ENCODE results near the gene UNC5A.

The UNC5A gene

DNA sequence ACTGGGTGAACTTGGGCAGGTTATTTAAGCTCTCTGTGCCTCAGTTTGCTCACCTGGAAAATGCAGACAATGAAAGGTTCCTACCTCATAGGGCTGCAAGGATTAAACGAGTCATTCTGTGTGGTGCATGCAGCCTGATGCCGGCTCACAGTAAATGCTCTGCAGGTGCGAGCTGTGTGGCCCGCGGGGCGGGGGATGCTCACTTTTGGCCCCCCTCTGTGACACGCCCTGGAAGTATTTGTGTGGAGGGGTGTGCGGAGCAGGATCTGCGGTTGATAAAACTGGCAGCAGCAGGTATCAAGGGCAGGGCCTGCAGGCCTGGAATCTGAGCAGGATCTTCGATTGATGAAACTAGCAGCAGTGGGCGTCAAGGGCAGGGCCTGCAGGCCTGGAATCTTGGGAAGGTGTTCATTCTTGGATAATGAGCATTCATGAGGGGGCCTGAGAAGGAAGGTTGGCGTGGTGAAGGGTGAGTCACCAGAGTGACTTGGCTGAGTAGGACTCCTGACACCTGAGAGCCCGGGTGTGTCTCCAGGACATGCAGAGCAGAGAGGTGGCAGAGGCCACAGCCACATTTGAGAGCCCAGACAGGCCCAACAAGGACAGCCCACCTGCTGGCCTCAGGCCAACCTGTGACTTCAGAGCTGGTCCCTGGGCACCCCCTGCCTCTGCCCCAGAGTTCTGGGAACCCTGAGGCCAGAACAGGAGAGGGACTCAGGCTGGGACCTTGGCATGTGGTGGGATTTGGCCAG lies 11.9 kb downstream of the UNC5A start:
- no peak for DNase-seq

DNA sequence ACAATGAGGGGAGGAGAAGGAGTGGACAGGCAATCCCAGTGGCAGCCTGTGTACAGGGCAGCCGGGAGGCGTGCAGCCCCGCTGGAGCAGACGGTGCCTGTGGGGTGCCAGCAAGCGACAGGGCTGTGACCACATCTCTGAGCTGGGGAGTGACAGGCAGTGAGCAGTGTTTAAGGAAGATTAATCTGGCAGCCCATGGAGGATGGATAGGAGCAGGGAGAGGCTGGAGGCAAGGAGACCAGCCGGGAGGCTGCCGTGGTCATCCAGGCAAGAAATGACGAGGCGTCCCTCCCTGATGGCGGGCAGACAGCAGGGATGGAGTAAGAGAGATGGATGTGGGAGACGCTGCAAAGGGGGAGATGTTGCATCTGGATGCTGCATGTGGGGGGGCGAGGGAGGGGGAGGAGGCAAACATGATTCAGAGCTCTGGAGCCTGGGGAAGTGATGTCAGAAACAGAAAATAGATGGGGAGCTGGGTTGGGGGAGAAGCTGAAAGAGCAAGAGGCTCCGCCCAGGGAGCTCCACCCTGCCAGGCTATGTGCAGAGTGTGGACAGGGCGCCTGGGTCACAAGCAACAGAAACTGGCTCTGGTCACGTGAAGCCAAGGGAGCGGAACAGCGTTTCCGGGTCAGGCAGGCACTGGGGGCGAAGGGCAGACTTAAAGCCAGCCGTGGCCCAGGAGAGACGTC lies 12.6 kb downstream of the UNC5A start:
- no peak for DNase-seq

DNA sequence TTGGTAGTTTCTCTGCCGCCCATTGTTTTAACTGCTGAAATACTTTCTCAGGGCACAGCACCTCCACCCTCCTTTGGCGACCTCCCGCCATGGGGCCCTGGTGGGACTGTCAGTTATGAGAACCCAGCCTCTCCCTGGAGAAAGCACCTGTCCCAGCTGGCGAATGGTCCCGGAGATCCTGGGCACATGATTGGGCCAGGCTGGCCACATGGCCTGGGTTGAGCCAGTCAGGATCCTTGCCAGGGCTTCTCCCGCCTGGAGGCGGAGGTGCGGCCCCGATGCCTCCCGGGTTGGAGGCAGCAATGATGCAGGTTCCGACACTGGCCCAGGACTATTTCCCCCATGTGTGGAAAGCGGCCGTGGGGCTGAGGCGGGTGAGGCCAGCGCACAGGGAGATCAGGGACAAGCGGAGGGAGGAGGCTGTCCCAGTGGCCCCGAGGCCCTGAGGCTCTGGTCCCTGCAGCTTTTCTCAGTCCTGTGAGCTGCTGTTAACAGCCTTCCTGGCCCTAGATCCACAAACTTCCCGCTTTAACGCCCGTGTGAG lies 13.6 kb downstream of the UNC5A start:
- DNase-seq, result no peak

DNA sequence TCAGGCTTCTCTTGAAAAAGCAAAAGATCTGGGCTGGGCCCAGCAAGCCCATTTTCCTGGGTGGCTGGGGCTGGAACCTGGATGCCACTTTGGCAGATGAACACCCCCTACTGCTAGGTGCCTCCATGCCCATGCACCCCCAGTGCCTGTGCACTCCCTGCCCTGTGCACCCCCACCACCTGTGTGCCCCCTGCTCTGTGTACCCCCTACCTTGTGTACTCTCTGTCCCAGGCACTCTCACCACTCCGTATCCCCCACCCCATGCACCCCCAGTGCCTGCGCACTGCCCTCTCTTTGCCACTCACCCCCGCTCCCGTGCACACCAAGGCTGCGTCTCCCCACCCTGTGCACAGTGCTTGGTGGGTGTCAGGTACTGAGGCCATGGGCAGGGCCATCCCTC lies 14.2 kb downstream of the UNC5A start:
- no peak for DNase-seq

DNA sequence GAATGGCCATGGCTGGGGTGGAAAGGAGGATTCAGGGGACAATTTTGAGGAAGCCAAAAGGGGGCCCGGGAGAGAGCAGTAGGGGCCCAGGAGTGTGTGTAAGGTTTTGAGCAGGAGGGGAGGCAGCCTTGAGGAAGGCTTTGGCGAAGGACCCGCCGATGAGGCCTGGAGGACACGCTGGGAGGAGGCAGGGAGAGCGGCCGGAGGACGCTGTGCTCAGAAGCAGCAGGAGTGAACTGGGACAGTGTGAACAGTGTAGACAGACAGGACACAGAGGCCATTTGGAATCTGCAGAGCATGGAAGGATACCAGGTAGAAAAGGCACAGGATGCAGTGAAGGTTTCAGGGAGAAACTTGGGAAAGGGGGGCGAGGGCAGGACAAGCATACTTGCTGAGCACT lies 14.9 kb downstream of the UNC5A start:
- no peak for DNase-seq

DNA sequence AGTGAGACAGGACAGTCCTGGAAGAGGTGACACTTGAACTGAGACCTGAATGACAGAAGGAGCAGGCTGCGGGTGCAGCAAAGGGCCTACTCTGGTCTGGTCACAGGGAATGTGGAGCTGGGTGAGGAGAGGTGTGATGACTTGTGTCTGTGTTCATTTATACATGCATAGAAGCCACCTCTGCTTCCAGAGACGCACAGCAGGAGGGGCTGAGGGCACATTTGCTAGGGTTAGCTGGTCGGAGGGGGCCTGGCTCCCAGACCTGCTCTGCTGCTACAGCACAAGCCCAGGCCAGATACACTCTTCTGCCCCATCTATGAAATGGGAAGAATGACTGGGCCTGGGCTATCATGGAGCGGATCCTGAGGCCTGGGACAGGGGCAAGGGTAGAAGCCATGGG lies 15.6 kb downstream of the UNC5A start:
- no peak for DNase-seq

DNA sequence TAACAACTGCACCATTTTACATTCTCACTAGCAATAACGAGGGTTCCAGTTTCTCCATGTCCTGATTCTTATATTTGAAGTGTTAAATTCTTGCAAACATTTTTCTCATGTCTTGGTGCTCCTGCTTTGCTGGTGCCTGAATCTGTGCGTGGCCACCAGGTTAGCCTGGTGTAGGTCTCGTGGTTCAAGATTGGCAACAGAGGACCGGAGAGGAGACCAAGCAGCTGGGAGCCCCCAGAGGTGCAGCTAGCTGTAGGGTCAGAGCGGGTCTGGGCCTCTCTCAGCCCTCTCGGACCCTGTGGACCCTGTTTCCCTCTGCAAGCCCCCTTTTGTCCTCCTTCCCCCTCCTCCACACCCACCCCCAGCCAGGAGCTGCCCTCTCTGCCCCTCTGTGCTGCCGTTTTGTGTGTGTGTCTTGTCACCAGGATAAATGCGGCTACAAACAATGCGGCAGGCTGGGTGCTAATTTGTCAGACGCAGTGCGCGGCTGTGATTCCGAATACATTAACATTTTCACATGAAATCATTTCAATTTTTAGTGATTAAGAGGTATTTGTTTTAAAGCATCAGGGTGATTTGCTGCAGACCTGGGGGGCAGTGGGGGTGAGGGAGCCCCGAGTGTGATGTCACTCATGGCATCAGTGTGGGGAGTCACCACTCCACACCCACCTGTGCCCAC lies 17.5 kb downstream of the UNC5A start:
- no peak for DNase-seq

DNA sequence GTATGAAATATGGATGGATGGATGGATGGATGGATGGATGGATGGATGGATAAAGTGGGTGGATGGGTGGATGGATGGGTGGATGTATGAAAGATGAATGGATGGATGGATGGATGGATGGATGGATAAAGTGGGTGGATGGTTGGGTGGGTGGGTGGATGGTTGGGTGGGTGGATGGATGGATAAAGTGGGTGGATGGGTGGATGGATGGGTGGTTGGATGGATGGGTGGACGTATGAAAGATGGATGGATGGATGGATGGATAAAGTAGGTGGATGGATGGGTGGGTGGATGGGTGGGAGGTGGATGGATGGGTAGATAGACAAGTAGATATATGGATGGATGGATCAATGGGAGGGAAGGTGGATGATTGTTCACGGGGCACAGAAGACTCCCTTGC lies 19.0 kb downstream of the UNC5A start:
- DNase-seq, result no peak

DNA sequence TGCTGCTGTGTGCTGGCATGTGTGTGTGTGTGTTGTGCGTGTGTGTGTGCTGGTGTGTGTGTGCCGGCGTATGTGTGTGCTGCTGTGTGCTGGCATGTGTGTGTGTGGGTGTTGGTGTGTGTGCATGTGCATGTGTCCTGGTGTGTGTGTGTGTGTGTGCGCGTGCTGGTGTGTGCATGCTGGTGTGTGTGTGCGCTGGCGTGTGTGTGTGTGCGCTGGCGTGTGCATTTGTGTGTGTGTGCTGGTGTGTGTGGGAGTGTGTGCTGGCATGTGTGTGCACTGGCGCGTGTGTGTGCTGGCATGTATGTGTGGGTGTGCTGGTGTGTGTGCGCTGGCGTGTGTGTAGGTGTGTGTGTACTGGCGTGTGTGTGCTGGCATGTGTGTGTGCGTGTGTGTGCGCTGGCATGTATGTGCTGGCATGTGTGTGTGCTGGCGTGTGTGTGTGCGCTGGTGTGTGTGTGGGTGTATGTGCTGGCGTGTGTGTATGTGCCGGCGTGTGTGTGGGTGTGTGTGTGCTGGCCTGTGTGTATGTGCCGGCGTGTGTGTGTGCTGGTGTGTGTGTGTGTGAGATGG lies 20.1 kb downstream of the UNC5A start:
- DNase-seq, result no peak

DNA sequence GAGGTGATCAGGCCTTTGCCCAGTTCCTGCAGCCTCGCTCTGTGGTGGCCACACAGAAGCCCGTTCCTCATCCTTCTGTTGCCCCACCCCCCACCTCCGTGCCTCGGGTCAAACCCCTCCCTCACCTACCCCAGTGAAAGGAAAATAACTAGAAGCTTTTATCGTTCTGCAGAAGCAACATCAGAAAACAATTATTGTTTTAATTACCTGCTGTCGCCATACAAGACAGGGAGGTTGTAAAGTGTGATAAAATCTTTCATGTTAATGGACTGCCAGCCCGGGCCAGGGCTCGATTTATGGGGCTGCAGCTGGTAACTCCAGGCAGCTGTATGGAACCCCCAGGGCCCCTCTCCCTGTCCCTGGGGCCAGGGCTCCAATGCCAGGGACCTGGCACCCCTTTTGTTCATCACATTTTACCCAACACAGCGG lies 20.6 kb downstream of the UNC5A start:
- DNase-seq, result no peak

DNA sequence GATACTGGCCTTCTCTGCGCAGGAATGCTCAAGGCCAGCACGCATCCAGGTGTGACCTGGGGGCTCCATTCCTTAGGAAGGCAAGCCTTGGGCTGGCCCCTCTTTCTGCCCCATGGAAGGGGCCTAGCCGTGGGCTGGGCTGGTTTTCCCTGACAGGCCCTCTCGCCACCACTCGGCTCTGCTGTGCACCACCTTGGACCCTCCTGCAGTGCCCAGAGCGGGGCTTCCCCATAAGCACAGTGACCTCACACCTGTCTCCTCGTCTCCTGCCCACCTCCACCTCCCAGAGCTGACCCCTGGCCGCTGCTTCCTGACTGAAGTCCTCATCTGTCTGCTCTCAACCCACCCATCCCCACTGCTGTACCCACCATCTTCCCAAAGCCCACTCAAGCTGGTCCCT lies 21.1 kb downstream of the UNC5A start:
- DNase-seq, result no peak

DNA sequence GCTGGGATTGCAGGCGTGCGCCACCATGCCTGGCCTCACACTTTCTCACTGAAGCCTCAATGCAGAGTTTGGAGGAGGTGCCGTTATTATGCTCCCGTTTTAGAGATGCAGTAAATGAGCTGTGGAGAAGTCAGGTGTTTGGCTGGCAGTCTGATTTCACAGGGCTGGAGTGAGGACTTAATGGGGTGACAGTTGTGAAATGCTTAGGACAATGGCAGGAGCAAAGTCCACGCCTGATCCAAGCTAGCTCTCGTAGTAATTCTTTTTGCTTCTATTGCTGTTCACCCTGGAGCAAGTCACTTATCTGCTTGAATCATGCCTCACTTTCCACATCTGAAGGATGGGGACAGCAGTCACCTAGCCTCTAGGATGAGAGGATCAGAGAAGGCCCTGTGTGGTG lies 21.8 kb downstream of the UNC5A start:
- no peak for DNase-seq

DNA sequence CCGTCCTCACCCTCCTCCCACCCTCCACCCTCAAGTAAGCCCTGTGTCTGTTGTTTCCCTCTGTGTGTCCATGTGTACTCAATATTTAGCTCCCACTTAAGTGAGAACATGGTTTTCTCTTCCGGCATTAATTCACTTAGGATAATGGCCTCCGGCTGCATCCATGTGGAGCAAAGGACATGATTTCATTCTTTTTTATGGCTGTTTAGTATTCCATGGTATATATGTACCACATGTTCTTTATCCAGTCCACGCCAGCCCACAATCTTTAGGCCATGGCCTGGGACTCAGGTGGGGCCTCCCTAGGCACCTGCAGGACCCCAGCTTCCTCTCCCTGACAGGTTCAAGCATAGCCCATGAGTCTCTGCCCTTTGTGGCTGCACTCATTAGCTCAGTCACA lies 22.9 kb downstream of the UNC5A start:
- DNase-seq, result no peak

DNA sequence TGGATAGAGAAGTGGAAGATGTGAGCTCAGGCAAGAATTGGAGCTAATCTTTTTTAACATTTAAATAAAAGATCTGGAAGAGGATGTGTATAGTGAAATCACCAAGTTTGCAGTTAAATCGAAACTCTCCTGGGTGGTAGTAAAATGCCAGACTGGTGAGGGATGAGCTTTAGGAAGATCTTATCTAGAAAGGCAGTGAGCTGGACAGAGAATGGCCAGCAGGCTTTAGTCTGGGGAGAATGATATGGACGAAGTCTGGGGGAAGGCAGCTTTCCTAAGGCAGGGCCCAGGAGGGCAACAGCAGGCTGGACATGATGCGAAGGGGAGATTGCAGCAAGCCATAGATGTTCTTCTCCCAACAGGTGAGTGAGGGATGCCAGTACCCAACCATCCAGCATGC lies 25.6 kb downstream of the UNC5A start:
- no peak for DNase-seq

DNA sequence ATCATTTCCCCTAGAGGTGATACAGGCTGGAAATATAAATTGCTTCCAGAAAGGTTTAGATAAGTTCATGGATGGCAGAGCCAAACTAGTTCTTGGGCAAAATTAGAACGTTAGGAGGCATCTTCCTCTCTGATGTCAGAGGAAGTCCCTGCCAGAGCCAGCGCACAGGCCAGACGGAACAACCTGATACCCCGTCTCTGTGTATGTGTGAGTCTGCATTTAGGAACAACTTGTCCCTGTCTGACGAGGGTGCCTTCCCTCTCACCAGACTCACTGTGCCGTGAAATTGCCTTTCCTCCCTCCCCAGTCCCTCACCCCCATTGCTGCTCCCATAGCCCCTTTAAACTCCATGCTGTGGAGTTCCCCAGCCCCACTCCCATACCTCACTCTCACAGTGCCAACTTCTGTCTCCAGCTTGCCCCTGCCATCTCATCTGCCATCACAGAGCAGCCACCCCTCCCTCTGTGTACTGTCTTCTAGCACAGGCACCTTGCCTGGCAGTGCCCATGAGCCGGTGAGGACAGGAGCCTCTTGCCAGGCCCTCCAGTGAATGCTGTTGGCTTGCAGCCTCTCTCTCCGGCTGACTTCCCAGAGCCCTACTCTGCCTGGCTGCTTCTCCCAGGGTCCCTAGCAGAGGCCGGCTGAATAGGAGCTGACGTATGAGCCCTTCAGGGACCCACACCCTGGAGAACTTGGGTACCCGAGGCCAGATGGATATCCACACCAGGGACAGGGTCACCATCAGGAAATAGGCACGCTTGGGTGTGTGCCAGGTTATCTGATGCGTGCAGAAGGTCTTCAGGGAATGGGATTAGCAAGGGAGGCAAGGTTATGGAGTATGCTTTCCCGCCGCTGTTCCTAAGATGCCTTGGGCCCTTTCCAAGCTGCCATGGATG lies 26.7 kb downstream of the UNC5A start:
- DNase-seq, result peak in 1 of 2 experiments; percentile 55

DNA sequence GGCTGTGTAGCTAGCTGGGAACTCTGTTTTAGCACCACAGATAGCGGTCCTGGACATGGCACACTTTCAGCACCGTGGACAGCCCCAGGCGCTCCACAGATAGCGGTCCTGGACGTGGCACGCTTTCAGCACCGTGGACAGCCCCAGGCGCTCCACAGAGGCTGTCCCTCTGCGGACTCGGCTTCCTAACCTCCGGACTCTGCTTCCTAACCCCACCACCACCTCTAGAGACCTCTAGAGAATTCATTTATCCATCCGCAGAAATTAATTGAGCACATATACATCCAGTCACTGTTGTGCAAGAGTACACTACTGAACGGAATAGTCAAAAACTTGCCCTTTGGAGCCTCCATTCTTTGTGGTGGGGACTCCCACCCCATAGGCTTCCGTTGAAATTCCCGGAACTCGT lies 27.4 kb downstream of the UNC5A start:
- no peak for DNase-seq

DNA sequence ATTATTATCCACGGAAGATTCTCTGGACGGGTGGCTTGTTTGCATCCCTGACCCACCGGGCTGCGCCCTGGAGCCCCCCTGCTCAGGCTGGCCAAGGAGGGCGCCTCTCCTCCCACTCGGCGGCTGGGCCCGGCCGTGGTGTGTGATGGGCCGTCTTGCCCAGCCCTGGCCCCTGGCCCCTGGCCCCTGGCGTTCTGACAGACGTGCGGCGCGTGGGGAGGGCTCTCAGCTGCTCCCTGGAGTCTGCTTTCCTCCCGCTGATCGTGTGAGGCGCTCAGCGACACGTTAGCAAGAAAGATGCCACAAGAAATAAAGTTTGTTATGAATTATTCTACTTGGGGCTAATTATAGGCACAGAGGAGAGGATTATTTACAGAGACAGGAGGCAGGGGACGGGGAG lies 33.3 kb downstream of the UNC5A start:
- DNase-seq, result no peak

DNA sequence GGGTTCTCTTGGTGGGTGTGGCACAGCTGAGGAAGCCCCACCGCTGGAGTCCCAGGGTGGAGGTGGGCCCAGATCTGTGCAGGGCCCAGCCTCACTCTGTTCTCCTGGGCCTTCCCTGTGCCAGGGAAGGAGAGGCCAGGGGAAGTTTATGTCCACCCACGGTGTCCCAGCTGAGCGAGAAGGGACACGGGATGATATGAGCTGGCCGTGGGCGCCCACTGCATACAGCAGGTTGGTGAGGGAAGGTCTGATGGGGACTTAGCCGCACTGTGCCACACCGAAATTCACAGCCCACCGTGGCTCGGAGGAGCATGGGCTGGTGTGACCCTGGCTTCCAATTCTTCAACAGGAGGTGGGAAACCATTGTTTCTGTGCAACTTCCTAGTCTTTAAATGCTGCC lies 33.9 kb downstream of the UNC5A start:
- no peak for DNase-seq

DNA sequence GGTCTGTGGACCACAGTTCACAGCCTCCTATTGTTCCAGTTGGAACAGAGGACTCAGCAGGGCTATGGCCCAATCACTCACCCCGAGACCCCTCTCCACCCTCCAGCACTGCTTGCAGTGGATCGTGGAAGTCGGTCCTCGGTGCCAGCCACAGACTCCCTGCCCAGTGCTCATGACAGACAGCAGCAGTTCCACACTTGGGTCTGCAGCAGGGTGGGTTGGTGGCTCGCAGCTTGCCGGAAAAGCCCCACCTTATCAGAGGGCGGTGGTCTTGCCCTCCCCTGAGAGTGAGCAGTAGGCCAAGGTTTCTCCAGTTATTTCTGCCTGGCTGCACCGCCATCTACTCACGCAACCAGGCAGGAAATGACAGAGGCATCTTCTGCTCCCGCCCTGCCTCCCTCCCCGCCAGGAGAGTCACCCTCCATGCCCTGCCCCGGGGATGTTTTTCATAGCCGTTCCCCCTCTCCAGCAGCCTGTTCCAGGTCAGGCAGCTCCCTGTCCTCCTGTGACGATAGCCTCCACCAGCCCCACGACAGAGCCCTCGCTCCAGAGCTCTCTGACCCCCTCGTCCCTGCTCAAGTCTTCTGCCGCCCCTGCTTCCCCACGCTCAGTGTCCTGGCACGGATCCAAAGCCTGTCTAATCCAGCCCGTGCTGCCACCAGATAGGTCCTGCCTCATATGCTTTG lies 34.5 kb downstream of the UNC5A start:
- no peak for DNase-seq

DNA sequence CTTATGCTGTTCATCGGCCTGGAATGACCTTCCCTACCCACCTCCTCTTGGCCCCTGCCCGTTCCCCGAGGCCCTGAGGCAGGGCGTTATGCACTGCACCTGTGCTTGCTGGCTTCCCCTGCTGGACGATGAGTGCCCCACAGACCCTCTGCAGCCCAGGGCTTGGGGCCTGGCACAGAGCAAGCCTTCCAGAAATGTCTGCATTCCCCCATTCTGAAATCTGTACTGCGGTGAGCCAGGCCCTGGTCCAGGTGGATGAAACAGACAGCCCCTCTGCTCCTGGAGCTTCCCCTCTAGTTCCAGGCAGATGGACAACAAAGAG lies 35.0 kb downstream of the UNC5A start:
- DNase-seq, result no peak

DNA sequence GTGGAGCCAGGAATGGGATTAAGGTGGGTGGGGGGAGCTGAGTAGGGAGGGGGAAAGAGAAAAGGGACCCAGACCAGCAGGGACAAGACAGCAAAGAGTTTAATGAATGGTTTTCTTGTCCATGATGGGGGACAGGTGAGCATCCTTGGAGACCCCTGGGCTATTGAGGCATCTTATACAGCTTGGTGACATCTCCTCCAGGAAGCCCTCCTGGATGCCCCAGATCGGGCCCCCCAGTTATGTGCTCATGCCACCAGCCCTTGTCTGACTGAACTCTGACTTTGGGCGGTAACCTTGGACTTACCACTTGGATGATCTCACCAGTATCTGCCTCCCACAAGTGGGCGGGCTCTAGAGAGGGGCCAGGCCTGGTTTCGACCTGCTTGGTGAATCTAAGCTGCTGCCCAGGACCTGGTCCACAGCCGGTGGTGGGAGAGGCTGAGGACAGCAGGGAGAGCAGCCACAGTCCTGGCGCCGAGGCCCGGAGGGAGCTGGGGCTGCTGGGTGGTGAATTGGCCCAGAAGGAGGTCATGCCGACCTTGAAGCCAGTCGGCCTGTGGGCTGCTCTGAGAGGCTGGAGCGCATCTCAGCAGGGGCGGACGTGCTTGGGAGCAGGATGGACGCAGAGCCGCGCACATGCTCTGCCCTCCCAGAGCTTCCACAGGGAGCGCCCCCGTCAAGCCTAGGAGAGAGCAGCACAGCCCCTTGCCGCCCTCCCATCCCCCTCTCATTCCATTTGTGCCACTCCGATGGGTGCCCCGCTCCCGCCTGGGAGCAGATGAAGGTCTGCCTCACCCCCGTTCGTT lies 36.2 kb downstream of the UNC5A start:
- DNase-seq, result no peak
